Omental fat pad (tissue), 4 donors: Measurements from ENCODE around the gene PIEZO1. TPM values are rescaled to one million over a fixed set of nuclear protein-coding genes. Genes with fewer than 3 reads are reported as not detected.

ENCODE experiments used
- ATAC-seq: fragments of 150-250 bp; one replicate; pipeline ENCODE4 v1.9.1; 2016; ENCODE audit warnings: mild to moderate bottlenecking, moderate library complexity; ENCODE audit not compliant: low FRiP score
- DNase-seq: peaks from one replicate; pipeline ENCODE4 v3.0.0-alpha.2; 2019; ENCODE audit warnings: low spot score
- CTCF ChIP-seq, 3 donors: fragments of 450-650 bp; IDR thresholded peaks; one replicate each; pipeline ENCODE4 v1.5.1; 2016 to 2017; ENCODE audit warnings: antibody characterized with exemption in 3 of 3, mild to moderate bottlenecking in 3 of 3, moderate library complexity in 2 of 3
- total RNA-seq, 4 donors: library from RNA; depleted of rRNA; stranded (reverse); fragments of >200 nt; gene quantifications; one replicate each; pipeline ENCODE4 v1.1.0, GENCODE V29; 2016

Gene PIEZO1
- total RNA-seq, 4 donors from 2014 or later: 151 to 315 (median 249) TPM

GRCh38 chr16:88762941-88763340 is 22.1 kb downstream of the PIEZO1 start:
- DNase-seq (no peak), ATAC-seq (no peak)
- TF ChIP-seq CTCF (IDR thresholded peaks at IDR 0.05): no peak

- TF ChIP-seq CTCF (IDR thresholded peaks at IDR 0.05): no peak
- DNase-seq (no peak), ATAC-seq (no peak)
Observed at GRCh38 chr16:88762258-88762870, 22.7 kb downstream of the PIEZO1 start.

- no peak for TF ChIP-seq CTCF (IDR thresholded peaks at IDR 0.05)
- ATAC-seq: no peak
- DNase-seq: no peak
Observed at GRCh38 chr16:88761830-88762229, 23.2 kb downstream of the PIEZO1 start.

GRCh38 chr16:88761143-88761534 is 23.9 kb downstream of the PIEZO1 start:
- no peak for TF ChIP-seq CTCF (IDR thresholded peaks at IDR 0.05)
- DNase-seq: no peak
- no peak for ATAC-seq

- DNase-seq: no peak
- no peak for TF ChIP-seq CTCF (IDR thresholded peaks at IDR 0.05)
- ATAC-seq: no peak
Observed at GRCh38 chr16:88760424-88761142, 24.4 kb downstream of the PIEZO1 start.

- no peak for TF ChIP-seq CTCF (IDR thresholded peaks at IDR 0.05)
- no peak for ATAC-seq
- DNase-seq: no peak
Observed at GRCh38 chr16:88759976-88760350, 25.1 kb downstream of the PIEZO1 start.
